Erythroblast (primary cell): ENCODE results near the gene NT5C3B.

Experiments
- GATA1 ChIP-seq: IDR thresholded peaks from 2 replicates; pipeline ENCODE4 v1.6.1; 2011; ENCODE audit warnings: low read depth, mild to moderate bottlenecking, control low read depth, low read length, moderate library complexity
- POLR2A ChIP-seq: IDR thresholded peaks from 2 replicates; pipeline ENCODE4 v1.6.1; 2011; ENCODE audit warnings: mild to moderate bottlenecking, low read length

GRCh38 chr17:41777574-41778188 lies 58.4 kb downstream of the NT5C3B start:
- TF ChIP-seq POLR2A (no peak), GATA1 (no peak)
